Endothelial cell of hepatic sinusoid (primary cell): ENCODE results near the gene GNRHR.

ENCODE experiments used
- in situ Hi-C: cut with HindIII; loops from 2 replicates; pipeline ENCODE4 v1.10.0; 2017; ENCODE audit warnings: low sequenced_read_pairs

Gene GNRHR

GRCh38 chr4:67700738-67701516 lies 53.3 kb downstream of the GNRHR start, which contains the start of gene UBA6:
Gene UBA6, minus strand, starts transcription at chr4:67701155. Its CDS starts 36 bp downstream, at chr4:67701119.
- in situ Hi-C loops: no loop called here

DNA sequence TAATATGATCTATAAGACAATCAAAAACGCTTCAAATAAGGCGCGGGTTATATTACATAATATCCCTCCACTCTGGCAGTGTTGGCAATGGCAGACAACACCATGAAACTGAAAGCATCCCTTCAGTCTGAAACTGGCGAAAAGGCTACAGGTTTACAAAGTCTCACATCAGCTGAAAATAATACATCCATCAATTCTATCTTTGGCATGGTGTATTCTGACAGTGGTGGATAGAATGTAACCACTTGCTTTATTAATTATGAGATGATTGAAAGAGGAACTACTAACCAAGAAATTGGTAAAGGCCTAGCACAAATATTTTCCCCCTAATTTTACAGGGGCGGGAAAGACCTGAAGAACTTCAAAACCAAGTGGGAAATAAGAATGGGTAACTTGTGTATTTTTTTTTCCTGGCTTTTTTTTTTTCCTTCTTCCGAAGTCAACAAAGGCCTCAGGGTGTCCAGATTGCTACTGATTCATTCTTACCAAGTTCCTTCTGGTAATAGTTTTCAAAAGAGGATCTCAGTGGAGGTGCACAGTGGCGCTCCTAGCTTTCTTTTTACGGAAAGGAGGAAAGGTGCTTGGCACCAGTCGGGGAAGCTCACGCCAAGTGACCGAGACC lies 54.0 kb downstream of the GNRHR start:
- in situ Hi-C loops: no loop called here

DNA sequence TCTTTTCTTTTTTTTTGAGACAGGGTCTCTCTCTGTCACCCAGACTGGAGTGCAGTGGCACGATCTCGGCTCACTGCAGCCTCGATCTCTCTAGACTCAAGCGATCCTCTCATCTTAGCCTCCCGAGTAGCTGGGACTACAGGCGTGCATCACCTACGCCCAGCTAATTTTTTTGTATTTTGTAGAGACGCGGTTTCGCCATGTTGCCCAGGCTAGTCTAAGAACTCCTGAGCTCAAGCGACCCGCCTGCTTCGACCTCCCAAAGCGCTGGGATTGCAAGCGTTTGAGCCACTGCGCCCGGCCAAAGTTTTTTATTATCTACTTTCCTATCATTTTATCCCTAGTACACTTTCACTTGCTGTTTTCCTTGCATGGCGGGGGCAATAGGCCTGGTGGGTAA lies 54.6 kb downstream of the GNRHR start:
- in situ Hi-C loops: no loop called here

- in situ Hi-C loops: no loop called here
These were observed 56.1 kb downstream of the GNRHR start for GRCh38 chr4:67697860-67698687.

DNA sequence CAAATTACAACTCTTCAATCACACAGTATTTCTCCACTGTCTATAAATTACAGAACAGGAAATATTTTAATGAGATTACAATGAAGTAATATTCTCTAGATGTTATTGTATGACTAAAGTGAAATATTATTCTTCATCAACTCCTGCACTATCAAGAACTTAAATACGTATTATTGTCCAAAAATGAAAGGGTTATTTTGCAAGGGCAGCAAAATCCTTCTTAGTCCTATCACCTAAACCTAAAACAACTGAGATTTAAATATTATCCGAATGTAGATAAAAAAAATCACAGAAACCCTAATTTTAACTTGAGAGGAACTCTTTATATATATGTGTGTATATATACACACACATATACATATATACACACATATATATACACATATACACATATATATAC lies 58.1 kb downstream of the GNRHR start:
- in situ Hi-C loops: no loop called here

DNA sequence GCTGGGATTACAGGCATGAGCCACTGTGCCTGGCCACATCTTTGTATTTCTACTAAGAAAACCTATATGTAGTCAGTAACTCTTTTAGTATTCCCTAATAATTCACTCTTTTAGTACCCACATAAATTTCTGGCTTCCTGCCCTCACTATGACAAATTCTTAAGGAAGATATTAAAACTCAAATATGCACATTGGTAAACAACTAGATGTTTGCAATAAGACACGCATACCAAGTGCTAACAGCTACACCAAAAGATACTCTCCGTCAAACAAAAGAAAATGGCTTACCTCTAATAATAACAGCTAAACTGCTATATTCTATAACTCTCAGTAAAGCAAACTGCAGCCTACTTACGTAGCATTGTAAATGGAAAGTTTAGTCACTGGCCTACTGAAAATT lies 59.5 kb downstream of the GNRHR start:
- in situ Hi-C loops: no loop called here

DNA sequence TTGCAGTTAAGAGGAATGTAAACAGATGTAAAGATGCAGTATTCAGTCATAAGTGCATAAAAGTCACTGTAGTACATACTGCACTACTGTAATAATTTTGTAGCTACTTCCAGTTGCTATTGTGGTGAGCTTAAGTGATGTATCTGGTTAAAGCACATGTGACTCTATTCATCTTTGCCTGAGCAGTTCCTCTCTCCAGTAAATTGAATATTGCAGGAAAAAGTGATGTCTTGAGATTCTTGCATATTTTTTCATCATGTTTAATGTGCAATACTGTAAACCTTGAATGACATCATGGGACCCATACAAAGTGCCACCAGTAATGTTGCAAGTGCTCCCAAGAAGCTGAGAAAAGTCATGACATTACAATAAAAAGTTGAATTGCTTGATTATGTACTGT lies 62.9 kb downstream of the GNRHR start:
- in situ Hi-C loops: no loop called here
